CD1c-positive myeloid dendritic cell (primary cell): ENCODE data around the gene ROBO1.

Experiments
- DNase-seq: peaks from one replicate; pipeline ENCODE4 v3.0.0-alpha.2; 2016; ENCODE audit errors: extremely low spot score

Gene ROBO1

GRCh38 chr3:79016587-79017376 lies 751.0 kb downstream of the ROBO1 start:
- DNase-seq: no peak

- DNase-seq: no peak
Observed at GRCh38 chr3:79015854-79016253, 751.9 kb downstream of the ROBO1 start.

GRCh38 chr3:79012946-79013362 lies 754.8 kb downstream of the ROBO1 start:
- DNase-seq: no peak

- no peak for DNase-seq
Observed at GRCh38 chr3:79012530-79012913, 755.3 kb downstream of the ROBO1 start.

- DNase-seq: no peak
Observed at GRCh38 chr3:79011821-79012529, 755.8 kb downstream of the ROBO1 start.

GRCh38 chr3:79009861-79010260 lies 757.9 kb downstream of the ROBO1 start:
- no peak for DNase-seq

- DNase-seq: no peak
Observed at GRCh38 chr3:79006077-79006476, 761.7 kb downstream of the ROBO1 start.

GRCh38 chr3:79005084-79005483 lies 762.7 kb downstream of the ROBO1 start:
- no peak for DNase-seq

- DNase-seq: no peak
Observed at GRCh38 chr3:79003994-79004393, 763.8 kb downstream of the ROBO1 start.

- DNase-seq: no peak
Observed at GRCh38 chr3:79002465-79003372, 765.1 kb downstream of the ROBO1 start.

- no peak for DNase-seq
Observed at GRCh38 chr3:79001255-79001654, 766.5 kb downstream of the ROBO1 start.

- DNase-seq: no peak
Observed at GRCh38 chr3:78999139-78999538, 768.7 kb downstream of the ROBO1 start.

GRCh38 chr3:78995087-78995486 lies 772.7 kb downstream of the ROBO1 start:
- DNase-seq: no peak

- no peak for DNase-seq
Observed at GRCh38 chr3:78994174-78995027, 773.4 kb downstream of the ROBO1 start.

- no peak for DNase-seq
Observed at GRCh38 chr3:78993375-78993774, 774.4 kb downstream of the ROBO1 start.

GRCh38 chr3:78992830-78993229 lies 775.0 kb downstream of the ROBO1 start:
- DNase-seq: no peak

GRCh38 chr3:78992400-78992799 lies 775.4 kb downstream of the ROBO1 start:
- DNase-seq: no peak

GRCh38 chr3:78991656-78992055 lies 776.1 kb downstream of the ROBO1 start:
- DNase-seq: no peak

GRCh38 chr3:78990156-78990555 lies 777.6 kb downstream of the ROBO1 start:
- DNase-seq: no peak

- no peak for DNase-seq
Observed at GRCh38 chr3:78988324-78988723, 779.5 kb downstream of the ROBO1 start.

- no peak for DNase-seq
Observed at GRCh38 chr3:78986416-78987101, 781.2 kb downstream of the ROBO1 start.
